Hematopoietic multipotent progenitor cell treated with erythropoietin and hydrocortisone succinate and interleukin-3 and kit ligand, for 4 days (in vitro differentiated cells): ENCODE measurements around the gene EFNB2.

Experiments used
- DNase-seq: peaks from one replicate; pipeline ENCODE4 v3.0.0-alpha.2; 2015

EFNB2 gene

DNA sequence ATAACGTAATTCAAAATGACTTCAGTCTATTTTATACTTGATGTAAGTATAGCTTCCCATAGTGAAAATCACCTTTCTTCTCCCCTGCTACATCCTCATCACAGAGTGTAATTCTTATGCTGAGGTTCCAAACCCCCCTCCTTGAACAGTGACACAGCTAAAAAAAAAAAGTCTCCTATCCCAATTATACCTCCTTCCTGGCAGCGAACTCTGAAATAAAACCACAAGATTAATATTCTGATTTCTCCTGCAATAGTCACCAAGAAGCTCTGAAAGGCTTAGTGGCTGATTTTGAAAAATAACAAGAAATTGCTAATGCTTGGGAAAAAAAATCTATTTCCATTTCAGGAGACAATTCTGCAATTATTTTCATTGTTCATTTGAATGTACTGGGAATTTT is 36.3 kb downstream of the EFNB2 start:
- DNase-seq: peak; percentile 29

DNA sequence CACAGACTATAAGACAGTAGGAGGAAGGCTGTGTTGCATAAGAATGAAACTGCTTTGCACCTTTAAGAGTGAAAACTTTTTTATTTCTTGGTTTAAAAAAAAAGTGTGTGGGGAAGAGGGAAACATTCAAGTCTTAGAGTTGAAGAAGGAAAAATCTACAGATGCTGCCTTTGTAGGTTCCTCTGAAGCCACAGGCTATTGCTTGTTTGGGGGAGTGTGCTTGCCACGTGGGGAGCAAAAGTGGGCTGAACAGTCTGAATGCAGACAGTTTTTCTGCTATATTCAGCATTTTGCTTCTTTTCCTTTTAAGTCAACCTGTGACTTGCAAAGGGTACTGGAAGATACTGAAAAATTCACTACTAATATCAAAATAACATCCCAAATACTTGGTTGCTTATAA is 36.9 kb downstream of the EFNB2 start:
- peak; percentile 40 for DNase-seq

- peak; percentile 41 for DNase-seq
Measured at GRCh38 chr13:106498158-106498557, 37.3 kb downstream of the EFNB2 start.

DNA sequence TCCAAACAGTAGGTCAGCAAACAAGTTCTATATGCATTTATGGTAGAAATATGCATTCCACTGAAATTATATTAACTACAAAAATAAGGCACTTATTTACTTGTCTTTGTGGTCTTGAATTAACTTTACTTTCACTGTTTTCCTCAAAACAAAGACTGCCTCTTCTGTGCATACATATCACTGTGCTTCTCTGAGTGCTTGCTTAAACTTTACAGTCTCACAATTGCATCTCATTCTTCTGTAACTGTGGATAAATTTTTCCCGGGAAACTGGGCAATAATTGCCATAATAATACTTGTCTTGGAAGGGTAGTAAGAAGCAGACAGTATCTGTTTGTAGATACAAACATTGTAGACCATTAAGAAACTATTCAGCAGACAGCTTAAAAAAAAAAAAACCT is 38.4 kb downstream of the EFNB2 start:
- no peak for DNase-seq

GRCh38 chr13:106496072-106496997 is 39.1 kb downstream of the EFNB2 start:
- peak; percentile 67 for DNase-seq

DNA sequence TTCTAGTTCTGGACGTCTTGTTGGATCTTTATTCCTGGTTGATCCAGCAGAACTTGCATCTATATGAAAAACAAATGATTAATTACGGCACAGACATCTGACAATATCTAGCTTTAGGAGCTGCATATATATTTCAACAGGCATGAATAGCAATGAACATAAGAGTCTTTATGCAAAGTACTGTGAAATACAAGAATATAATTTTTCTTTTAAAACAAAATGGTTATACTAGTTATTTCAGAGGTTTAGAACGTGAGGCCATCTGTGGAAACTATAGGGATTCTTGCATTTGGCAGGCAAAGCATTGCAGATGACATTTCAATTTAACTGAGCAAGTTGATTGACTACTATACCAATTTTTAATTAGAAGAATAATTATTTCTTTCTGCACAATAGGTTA is 40.5 kb downstream of the EFNB2 start:
- DNase-seq: no peak

- DNase-seq: no peak
Measured at GRCh38 chr13:106494506-106494905, 41.0 kb downstream of the EFNB2 start.

- DNase-seq: peak; percentile 95
Measured at GRCh38 chr13:106493533-106494220, 41.8 kb downstream of the EFNB2 start.

GRCh38 chr13:106492588-106493475 is 42.6 kb downstream of the EFNB2 start:
- DNase-seq: peak; percentile 45

DNA sequence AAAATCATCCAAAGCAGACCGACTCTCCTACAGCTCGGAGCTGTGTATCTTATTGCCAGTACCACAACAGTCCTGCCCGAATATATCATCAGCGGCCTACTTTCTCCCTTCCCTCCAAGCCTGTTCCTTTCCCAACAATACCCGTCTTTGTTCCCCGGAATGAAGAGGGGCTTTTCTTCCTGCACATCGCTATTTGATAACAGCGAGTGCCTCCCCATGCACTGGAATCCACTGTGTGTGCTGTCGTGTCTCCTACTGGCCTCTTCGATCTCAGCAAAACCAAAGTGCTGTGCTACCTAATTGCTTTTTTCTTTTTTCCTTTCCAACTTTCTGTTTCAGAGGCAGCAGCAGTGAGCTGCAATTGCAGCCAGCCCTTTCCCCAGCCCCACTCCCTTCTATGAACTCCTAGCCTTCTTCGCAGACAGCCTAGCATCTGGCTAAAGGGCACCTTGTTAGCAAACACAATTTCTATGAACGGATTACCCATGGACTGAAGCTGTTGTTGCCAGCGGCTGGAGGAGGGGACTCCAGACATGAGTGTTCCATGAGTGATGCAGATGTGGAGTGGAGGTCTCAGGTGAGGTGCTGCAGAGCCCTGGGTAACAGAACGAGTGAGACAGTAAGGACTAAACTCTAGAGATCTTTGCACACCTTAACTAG is 43.4 kb downstream of the EFNB2 start:
- DNase-seq: no peak

DNA sequence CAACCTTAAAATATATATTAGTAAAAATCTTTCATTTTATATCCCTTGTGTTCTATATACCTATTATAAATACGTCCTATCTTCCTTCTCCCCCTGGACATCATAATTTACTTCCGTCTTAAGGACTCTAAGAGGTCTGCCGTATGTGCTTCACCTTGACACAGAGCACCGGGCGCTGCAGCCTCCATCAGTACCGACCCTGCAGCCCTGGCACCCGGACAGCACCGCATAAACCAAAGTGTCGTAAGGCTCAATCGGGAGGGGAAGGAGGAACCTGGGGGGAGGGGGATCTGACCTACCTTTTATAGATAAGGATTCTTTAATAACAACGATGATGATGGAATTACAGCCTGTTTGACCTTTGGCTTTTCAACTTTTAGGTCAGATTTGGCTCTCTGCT is 44.0 kb downstream of the EFNB2 start:
- no peak for DNase-seq

DNA sequence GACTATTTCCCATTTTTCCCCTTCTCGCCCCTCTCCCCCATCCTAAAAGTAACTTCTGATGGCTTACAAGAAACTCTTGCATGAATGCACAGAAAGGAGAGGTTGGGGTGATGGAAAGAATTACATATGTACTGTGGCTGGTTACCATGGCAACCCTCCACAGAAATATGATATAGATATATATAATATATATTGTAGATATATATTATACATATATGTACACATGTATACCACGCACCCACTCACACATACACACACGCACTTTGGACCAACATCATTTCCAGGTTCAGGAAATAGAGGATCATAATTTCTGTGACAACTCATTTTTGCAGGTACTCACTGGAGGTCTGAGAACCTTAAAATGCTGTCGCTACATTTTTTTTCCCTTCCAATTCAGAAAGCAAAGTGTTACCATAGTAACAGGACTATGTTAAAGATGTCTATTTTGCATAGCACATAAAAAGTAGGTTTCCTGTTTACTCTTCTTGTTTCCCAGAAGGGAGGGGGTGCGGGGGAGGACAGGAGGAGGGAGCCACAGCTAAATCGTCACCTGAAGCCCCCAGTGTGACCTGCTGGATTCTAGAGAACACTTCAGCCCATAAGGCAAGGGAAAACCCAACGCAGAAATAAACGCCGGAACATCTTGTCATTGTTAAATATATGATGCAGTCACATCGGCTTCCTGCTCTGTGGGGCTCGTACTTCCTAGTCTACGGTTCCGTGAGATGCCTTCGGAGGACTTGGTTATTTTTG is 44.7 kb downstream of the EFNB2 start:
- DNase-seq: peak; percentile 43

DNA sequence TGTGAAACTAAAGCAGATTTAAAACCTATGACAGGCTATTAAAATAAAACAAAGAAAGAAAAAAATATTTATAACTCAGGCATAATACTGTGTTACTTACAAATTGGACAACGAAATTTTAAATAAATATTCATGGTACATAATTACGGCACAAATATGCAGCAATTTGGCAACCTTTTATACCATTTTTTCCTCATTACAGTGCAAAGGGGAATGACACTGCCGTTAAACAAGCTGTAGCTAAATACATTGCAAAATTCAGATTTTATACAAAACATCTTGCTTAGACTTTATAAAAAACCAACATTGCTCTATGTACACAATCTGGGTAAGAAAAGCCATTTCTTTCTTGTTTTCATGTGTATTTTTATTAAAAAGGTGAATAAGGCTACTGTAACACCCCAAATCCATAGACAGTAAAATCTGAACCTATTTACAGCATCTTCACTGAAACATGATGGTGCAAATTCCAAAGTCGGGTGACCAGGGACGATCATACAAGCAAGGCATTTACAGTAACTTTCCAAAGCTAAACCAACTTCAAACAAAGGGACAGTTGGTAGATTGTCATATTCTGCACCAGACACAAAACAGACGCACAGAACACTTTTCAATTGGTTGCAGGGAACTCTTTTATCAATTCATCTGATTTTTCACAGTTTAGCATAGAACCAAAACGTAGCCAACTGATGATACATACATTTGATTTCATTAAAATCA is 45.5 kb downstream of the EFNB2 start:
- DNase-seq: no peak

DNA sequence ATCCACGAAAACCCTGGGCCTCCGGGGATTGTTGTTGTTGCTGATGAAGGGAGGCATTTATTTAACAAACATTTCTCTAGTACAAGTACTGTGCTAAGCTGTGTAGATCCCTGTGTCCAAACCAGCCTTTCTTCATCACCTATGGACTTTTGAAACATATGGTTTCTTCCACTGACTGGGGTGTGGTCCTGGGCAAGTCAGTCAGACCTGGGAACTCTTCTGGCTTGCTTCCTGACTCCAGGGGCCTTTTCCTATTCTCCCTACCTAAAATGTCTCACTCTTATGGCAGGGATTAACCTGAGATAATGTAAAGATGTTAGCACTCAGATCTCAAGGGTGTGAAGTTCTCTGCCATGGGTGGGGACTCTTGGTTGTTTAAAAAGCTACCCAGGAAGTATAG is 46.8 kb downstream of the EFNB2 start:
- DNase-seq: no peak

DNA sequence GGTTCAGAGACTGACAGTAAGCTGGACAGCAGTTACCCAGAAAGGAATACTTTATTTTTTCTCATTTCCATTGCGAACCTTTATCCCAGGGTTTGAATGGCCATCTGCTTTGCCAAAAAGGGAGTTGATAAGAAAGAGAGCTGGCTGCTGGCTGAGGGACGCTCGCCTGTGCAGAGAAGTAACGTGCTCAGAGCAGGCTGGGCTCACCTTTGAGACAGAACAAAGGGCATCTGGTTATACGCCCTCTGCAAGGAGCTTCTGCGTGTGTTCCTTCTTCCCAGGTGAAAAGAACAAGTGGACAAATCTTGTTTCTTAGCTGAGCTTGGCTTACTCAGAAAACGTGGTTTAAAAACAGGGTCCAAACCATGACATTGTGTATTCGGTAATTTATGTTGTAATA is 47.4 kb downstream of the EFNB2 start:
- DNase-seq: no peak

GRCh38 chr13:106487129-106487528 is 48.3 kb downstream of the EFNB2 start:
- DNase-seq: no peak

DNA sequence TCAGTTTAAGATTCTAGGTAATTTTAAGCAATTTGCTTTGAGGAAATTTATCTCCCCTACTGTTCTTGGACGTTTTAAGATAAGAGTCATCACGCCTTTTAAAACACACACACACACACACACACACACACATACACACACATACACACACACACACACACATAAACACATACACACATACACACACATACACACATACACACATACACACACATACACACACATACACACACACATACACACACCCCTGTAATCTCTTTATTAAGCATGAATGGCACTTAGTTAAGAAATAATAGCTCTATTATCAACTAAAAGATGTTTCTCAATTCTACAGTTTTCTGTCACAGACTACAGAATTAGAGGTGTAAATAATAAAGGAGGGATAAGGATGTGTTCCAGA is 49.2 kb downstream of the EFNB2 start:
- no peak for DNase-seq

DNA sequence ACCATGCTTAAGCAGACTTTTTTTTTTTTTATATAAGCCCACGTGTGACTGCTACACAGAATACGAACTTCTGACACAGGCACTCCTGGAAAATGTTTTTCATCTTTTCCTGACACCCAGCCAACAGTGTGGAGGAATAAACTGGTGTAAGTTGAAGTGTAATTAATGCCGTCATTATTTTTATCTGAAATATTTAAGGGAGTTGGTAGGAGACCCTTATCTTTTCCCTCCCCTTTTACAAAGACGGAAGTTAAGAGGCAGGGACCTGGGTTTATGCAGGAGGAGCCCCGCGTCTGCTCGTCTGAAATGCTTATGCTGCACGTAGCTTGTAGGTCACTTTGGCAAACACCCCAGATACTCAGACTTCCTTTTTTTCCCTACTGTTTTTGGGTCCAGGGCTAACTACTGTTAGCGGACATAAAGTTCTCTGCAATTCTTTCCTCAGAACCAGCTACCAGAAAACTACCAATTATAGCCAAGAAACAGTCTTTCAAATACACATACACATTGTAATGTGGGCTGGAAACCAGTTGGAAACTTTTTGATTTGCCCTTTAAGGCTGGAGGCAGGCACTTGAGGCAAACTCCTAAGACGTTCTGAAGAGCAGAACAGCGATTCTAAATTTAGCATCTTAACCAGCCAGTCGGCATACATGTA is 50.8 kb downstream of the EFNB2 start:
- peak; percentile 81 for DNase-seq

DNA sequence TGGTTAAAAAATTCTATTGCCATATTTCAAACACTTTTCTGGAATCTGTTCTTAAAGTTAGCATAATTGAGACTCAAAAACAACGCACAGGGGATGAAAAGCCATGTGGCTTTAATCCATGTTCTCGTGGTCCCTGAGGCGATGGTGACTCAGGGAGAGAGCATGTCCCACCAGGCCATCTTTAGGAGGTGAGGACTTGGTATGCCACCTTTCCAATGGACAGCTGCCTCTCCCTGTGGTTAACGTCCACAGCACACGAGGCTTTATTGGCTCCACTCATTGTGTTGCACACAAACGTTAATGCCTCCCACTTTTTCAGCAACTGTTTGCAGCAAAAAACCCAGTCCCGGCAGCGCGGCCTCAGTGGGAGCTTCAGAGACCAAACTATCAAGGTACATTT is 51.4 kb downstream of the EFNB2 start:
- DNase-seq: no peak

DNA sequence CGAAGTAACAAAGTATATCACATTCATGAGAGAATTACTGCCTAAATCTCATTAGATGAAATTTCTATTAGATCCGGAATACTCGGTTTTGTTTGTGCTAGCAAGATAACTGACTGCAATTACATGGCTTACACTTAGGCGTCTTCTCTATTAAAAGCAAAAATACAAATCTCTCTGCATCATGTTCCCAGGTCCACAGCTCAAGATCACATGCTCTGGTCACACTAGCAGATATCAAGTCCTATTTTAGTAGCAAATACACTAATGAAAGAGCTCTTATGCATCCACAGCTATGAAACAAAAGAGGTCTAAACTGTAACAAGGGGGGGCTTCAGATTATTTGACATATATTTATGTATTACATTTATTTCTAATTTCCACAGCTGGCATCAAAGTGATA is 53.5 kb downstream of the EFNB2 start:
- DNase-seq: no peak
